Measurements from ENCODE around the gene CD274.

CD274 gene

DNA sequence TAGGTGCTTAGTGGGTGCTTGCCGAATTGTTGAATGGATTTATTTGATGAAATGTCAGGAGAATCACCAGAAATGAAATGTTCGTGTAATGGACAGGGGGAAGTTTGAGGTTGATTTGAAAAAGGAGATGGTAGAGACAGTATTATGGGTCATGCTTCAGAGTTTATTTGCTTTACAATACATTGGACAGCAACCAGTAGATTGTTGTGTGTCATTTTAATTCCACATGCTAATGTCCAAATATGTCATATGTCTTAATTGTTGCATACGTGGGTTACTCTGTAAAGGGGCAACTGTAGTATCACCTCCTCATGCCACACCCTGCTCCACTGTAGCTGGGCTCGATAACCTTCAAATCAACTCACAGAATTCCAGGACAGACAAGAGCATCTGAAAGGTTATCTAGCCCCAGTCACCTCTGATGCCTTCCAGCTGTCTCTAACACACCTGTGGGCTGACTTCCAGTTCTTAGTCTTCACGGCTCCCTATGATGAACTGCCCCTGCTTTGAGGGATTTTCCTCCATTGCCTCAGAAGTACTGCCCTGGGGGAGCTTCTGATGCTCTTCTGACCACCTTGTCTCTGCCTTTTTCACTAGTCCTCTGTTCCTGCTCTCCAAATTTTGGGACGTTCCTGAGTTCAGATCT is 61.7 kb downstream of the CD274 start:
- ATAC-seq (ENCODE audit: low read depth) (no peak), DNase-seq (ENCODE audit: low spot score in 2 of 2) (no peak)
- Mint-ChIP-seq H3K4me3 (no peak overlapping the region), H3K36me3 (peaks cover 5% of the 10 kb centered on the region), H3K27ac (no peak overlapping the region), H3K27me3 (no peaks in the 10 kb centered on the region), H3K9me3 (no peaks in the 10 kb centered on the region), H3K4me1 (peaks cover 32% of the 10 kb centered on the region)

DNA sequence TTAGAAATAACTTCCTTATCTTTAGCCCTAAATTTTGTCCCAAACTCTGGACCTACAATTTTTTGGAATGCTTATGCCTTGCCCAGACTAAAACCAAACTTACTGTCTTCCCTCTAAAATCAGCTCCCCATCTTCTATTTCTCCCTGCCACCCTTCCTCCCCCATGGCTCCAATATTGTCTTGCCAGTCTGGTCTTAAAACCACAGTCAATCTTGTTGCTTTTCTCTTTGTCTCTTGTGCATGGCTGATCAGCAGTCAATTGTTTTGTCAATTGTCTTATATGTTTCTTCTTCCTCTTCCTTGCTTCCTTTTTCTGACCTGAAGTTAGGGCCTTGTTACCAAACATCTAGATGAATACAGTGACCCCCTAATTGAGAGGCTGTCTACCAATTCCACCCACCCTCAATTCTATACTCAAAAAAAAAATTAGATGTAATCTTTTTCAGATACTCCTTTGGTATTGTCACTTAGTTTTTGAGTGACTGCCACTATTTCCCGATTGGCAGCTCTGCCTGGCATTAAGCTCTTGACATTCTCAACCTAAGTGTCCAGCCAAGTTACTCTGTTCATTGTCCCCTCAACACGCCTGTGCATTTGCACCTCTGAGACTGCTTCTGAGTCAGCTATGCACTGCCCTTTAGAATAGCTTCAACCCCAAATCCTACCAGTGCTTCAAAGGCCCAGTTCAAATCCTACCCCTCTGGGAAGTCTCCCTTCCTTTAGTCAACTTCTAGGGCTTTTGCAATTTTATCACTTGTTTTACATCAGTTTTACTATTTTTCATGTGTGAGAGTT is 62.5 kb downstream of the CD274 start:
- Mint-ChIP-seq H3K27me3 (no peaks in the 10 kb centered on the region), H3K4me3 (no peak overlapping the region), H3K27ac (no peak overlapping the region), H3K4me1 (peaks cover 32% of the 10 kb centered on the region), H3K9me3 (no peaks in the 10 kb centered on the region), H3K36me3 (peaks cover 3% of the 10 kb centered on the region)
- no peak for ATAC-seq (ENCODE audit: low read depth)
- no peak for DNase-seq (ENCODE audit: low spot score in 2 of 2)

DNA sequence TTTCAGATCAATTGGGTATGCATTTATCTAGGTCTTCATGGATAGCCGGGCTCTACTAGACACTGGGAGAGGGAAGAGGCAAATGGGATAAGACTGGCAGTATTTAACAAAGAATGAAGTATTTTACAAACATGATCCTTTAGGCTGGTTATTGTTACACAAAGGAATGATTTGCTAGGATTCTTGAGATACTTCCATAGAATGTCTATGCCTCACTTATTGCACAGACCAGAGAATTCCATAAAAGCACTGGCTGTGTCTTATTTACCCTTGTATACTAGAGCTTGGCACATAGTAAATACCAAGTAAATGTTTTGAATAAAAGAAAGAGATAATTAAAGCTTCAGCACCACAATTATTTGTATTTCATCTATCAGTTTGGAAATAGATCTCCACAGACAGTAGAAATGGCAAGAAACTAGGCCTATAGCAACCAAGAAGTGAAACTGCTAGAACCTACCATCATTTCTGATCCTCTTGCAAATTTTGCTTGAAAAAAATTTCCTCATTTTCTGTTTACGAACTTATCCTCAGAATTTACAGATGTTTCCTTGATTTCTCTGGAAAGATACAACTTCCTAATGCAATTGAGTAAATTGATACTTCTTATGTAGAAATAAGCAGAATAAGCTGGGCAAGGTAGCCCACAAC is 63.7 kb downstream of the CD274 start:
- Mint-ChIP-seq H3K4me1 (peaks cover 37% of the 10 kb centered on the region), H3K4me3 (no peak overlapping the region), H3K27ac (no peak overlapping the region), H3K27me3 (no peaks in the 10 kb centered on the region), H3K9me3 (no peaks in the 10 kb centered on the region), H3K36me3 (no peaks in the 10 kb centered on the region)
- ATAC-seq (ENCODE audit: low read depth) = no peak
- DNase-seq (ENCODE audit: low spot score in 2 of 2) = no peak

DNA sequence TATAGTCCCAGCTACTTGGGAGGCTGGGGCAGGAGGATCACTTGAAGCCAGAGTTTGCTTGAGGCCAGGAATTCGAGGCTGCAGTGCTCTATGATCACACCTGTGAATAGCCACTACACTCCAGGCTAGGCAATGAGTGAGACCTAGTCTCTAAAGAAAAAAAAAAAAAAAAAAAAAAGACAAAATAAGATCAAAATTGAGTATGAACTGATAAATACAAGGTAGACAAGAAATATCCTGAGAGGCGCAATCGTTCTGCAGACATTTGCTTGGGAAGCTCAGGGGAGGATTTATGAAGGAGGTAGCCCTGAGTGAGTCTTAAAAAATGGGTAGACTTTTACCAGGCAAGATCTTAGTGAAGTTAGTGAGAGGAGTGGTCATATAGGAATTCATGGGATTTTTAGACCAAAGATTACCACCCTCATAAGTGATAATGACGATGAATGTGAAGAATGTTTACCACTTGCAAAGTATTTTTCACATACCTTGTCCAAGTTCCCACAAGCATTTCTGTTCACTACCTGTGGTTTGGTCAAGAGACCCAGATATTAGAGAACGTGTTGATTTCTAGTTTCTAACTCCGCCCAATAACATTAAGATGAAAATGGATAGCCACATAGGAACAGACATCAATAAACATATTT is 64.4 kb downstream of the CD274 start:
- Mint-ChIP-seq H3K27ac (no peak overlapping the region), H3K36me3 (no peaks in the 10 kb centered on the region), H3K4me3 (no peak overlapping the region), H3K9me3 (no peaks in the 10 kb centered on the region), H3K27me3 (no peaks in the 10 kb centered on the region), H3K4me1 (peaks cover 33% of the 10 kb centered on the region)
- ATAC-seq (ENCODE audit: low read depth) = no peak
- DNase-seq (ENCODE audit: low spot score in 2 of 2) = no peak

DNA sequence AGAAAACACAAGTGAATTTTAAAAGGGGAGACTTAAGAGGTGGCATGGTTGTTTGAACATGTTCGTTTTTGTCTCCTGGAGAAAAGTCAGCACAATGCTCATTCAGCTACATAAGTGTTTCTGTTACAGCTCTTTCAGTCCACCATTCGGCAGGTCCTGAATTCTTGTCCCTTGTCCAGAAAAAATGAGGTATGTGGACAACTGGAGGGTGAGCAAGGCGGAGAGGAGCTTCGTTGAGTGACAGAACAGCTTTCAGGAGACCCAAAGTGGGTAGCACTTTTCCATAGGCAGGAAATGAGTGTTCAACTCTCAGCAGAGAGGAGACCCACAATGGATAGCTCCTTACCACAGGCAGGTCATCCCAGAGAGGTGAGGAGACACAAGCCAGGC is 64.9 kb downstream of the CD274 start:
- Mint-ChIP-seq H3K4me3 (no peak overlapping the region), H3K27me3 (no peaks in the 10 kb centered on the region), H3K27ac (no peak overlapping the region), H3K4me1 (peaks cover 28% of the 10 kb centered on the region), H3K36me3 (no peaks in the 10 kb centered on the region), H3K9me3 (no peaks in the 10 kb centered on the region)
- ATAC-seq (ENCODE audit: low read depth) (no peak), DNase-seq (ENCODE audit: low spot score in 2 of 2) (no peak)

DNA sequence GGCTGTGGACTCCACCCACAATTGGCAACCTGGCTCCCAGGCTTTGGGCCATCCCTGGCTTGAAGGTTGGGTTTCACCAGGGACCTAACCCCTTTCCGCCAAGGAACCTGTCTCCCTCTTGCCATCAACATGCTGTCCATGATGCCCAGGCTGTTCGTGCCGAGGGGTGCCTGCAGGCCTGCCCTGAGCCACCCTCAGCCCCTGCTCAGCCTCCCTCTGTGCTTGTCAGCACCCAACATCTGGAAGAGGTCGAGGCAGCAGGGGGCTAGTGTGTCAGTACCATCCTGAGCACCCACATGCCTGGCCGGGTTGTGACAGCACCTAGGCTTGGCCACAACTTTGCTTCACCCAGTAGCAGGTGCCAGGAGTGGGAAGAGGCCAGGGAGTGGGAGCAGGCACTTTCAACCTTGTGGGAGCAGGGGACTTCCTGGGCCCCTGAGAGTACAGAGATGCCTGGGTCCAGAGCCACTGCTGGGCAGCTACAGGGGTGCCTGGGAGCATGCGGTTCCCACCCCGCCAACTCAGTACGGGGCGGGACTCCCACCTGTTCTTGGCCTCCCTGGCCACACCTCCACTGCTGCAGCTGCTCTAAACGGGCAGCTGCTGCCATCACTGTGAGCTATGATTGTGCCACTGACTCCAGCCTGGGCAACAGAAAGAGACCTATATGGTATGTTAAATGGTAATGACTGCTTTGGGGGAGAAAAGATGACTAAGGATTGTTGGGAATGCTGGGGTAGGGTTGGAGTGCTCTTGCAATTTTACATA is 66.3 kb downstream of the CD274 start:
- no peak for DNase-seq (ENCODE audit: low spot score in 2 of 2)
- Mint-ChIP-seq H3K9me3 (no peaks in the 10 kb centered on the region), H3K4me1 (peaks cover 20% of the 10 kb centered on the region), H3K27me3 (no peaks in the 10 kb centered on the region), H3K36me3 (peaks cover 2% of the 10 kb centered on the region), H3K4me3 (no peak overlapping the region), H3K27ac (no peak overlapping the region)
- no peak for ATAC-seq (ENCODE audit: low read depth)

DNA sequence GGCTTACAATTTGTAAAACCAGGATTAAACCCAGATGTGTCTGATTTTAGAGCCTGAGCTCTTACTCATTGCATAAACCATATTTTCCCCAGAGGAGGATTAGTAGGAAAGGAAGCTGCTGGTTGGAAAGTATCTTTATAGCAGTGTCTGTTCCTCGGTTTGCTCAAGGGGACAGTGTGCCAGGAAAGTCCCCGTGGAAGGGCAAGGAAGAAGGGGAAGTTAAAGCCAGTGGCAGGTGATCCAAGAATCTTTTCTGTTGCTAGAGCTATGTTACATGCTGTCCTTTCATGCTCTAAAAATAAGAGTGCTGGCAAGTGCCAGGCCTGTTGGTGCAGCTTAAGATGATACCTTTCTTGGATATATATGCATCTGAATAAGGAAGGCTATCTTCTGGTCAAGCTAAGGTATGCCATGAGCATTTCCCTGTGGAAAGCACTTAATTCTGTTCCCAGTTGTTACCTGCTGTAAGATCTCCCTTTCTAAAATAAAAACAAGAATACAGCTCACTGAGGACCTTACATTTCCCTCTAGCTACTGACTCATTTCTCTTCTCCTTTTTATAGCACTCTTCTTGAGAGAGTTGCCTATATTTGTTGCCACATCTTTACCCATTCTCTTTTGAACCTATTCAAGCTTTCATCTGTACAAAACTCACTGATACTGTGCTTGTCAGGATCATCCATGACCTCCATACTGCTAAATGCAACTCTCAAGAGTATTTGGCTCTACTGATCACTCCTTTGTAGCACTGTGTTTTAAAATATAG is 68.0 kb downstream of the CD274 start:
- H3K27me3 Mint-ChIP-seq = no peaks in the 10 kb centered on the region
- no peaks in the 10 kb centered on the region for H3K9me3 Mint-ChIP-seq
- H3K36me3 Mint-ChIP-seq = peaks cover 2% of the 10 kb centered on the region
- no peak overlapping the region for H3K27ac Mint-ChIP-seq
- DNase-seq (ENCODE audit: low spot score in 2 of 2) = no peak
- peaks cover 8% of the 10 kb centered on the region for H3K4me1 Mint-ChIP-seq
- no peak overlapping the region for H3K4me3 Mint-ChIP-seq
- ATAC-seq (ENCODE audit: low read depth) = no peak

DNA sequence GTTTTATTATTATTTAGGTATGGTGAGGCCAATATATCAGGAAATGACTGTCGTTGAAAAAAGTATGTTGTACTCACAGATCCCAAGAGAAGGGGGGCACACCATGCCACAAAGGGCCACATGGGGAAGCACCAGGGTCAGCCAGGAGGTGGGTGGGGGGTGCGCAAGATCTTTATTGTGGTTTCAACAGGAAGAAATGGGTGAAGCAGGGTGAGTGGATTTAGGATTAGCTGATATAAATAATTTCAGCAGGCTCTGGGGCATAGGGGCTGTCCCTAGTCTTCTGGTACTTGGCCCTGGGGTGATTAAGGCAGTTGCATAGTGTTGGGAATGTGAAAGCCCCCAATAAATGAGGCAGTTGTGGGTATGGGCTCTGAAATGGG is 68.6 kb downstream of the CD274 start:
- Mint-ChIP-seq H3K9me3 (no peaks in the 10 kb centered on the region), H3K27ac (no peak overlapping the region), H3K36me3 (peaks cover 2% of the 10 kb centered on the region), H3K27me3 (no peaks in the 10 kb centered on the region), H3K4me1 (peaks cover 8% of the 10 kb centered on the region), H3K4me3 (no peak overlapping the region)
- ATAC-seq (ENCODE audit: low read depth) (no peak), DNase-seq (ENCODE audit: low spot score in 2 of 2) (no peak)

Data from memory B cell (primary cell).